Measurements from ENCODE around the gene SLC26A1.

- TF ChIP-seq, protein P1, sequence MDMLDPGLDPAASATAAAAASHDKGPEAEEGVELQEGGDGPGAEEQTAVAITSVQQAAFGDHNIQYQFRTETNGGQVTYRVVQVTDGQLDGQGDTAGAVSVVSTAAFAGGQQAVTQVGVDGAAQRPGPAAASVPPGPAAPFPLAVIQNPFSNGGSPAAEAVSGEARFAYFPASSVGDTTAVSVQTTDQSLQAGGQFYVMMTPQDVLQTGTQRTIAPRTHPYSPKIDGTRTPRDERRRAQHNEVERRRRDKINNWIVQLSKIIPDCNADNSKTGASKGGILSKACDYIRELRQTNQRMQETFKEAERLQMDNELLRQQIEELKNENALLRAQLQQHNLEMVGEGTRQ (CRISPR knock-in tag; IDR thresholded peaks at IDR 0.05) = no peak
- TF ChIP-seq ETV6 (CRISPR knock-in tag; IDR thresholded peaks at IDR 0.05) = no peak
These were observed 30.0 kb upstream of the SLC26A1 start for GRCh38 chr4:1023075-1023640.
